HG03280 (cell line): ENCODE measurements around the gene PIK3AP1.
"Not testable (repeated sequence)": the region's sequence is repeated elsewhere in the genome, so short reads cannot be mapped to it uniquely, and the experiment has no call there.

Experiments
- ATAC-seq: cut with Tn5 transposase; IDR thresholded peaks from one replicate; pipeline ENCODE4 v1.9.1; 2021; ENCODE audit warnings: mild to moderate bottlenecking, moderate library complexity; ENCODE audit not compliant: unreplicated experiment

Gene PIK3AP1

GRCh38 chr10:96720422-96721206 is at the start of gene PIK3AP1:
TSS of gene PIK3AP1 (minus strand) at chr10:96720514. CDS start at chr10:96720394, 120 bp downstream.
- peak; percentile 60 for ATAC-seq

- ATAC-seq: no peak
Observed at GRCh38 chr10:96768136-96768535, 47.8 kb upstream of the PIK3AP1 start.

DNA sequence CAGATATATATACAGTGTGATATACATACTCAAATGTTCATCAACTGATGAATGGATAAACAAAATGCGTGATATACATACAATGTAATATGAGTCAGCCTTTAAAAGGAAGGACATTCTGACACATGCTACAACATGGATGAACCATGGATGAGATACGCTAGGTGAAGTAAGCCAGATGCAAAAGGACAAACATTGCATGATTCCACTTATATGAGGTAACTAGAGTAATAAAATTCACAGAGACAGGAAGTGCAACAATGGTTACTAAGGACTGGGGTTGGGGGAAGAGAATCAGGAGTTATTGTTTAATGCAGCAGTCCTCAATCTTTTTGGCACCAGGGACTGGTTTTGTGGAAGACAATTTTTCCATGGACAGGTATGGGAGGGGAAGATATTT is 47.3 kb upstream of the PIK3AP1 start:
- ATAC-seq: no peak

DNA sequence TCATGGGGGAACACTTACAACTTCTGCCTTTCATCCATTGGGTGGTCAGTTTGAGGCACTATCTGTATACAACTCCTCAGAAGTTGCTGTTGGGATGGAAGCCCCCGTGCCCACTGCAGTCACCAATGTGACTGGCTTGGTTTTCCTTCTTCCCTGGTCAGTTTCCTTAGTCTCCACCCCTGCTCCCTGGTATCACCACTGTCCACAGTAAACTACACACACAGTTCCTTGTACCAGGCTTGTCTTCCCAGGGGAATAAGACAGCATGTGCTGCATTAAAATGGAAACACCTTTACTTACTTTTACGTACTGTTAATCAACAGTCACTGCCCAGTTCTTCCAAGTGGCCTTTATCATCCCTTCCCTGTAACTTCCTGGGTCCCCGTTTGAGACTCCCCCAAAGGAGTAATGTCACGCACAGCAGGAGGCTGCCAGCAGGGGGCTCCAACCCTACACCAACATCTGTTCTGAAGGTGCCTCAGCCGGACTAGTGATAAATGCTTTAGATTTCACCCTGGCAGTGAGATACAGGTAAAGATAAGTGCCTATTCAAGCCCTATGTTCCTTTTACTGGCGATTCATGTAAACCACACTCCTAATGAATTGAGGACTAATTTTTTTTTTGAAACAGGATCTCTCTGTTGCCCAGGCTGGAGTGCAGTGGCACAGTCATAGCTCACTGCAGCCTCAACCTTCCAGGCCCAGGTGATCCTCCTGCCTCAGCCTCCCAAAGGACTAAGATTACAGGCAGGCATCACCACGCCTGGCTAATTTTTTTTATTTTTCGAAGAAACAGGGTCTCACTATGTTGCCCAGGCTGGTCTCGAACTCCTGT is 45.3 kb upstream of the PIK3AP1 start:
- ATAC-seq: no peak

GRCh38 chr10:96764425-96765060 is 44.2 kb upstream of the PIK3AP1 start:
- no peak for ATAC-seq

DNA sequence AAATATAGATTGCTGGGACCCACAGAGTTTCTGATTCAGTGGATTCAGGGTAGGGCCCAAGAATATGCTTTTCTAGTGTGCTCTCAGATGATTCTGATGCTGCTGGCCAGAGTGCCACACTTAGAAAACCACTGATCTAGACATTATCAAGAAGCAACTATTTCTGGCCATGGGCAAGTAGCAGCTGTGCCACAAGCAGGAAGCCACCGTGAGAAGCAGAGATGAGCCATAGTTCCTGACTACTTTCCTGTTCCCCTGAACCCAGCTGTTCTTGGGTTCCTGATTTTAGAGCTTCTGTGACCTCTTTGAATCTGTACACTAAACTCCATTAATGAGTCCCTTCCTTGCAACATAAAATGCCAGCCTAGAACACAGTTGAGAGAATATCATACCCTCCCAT is 38.1 kb upstream of the PIK3AP1 start:
- ATAC-seq: peak; percentile 76

DNA sequence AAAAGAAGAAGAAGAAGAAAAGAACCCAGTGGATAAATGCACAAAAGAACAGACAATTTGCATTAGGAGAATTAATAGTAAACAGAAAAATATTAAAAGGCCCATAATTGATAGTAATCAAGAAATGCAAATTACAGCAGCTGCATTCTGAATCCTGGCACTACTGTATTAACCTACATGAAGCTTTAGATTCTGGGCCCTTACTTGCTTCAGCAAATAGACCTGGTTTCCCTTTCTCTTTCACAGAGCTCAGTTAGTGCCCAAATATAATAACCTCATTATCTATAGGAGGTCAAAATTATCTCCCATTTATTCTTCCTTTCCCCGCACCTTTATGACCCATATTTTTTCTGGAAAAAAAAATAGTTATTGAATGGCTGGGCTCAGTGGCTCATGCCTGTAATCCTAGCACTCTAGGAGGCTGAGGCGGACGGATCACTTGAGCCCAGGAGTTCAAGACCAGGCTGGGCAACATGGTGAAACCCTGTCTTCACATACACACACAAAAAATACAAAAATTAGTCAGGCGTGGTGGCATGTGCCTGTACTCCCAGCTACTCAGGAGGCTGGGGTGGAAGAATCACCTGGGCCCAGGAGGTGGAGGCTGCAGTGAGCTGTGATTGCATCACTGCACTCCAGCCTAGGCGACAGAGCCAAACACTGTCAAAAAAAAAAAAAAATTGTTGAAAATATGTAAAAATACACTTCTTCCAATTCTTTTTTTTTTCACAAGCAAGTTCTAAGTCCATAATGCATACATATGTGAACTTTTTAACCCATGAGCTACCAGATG is 36.0 kb upstream of the PIK3AP1 start:
- ATAC-seq: no peak

DNA sequence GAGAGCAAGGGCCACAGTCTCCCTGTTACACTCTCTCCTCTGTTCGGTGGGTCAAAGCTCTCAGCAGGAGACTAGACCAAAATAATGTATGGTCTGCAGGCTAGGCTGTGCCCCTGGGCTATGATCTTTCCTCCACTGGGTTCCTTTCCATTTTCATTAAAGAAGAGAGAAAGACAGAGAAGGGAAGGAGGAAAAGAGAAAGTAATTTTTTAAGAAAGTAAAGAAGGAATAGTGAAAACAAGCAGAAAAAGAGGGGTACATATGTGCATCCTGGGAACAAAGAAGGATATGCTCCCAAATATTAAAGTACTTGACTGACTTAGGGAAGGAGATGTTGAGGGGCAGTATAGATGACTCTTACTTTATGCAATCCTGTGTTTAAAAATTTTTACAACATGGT is 33.6 kb upstream of the PIK3AP1 start:
- ATAC-seq: no peak

GRCh38 chr10:96752375-96752774 is 32.1 kb upstream of the PIK3AP1 start:
- no peak for ATAC-seq

DNA sequence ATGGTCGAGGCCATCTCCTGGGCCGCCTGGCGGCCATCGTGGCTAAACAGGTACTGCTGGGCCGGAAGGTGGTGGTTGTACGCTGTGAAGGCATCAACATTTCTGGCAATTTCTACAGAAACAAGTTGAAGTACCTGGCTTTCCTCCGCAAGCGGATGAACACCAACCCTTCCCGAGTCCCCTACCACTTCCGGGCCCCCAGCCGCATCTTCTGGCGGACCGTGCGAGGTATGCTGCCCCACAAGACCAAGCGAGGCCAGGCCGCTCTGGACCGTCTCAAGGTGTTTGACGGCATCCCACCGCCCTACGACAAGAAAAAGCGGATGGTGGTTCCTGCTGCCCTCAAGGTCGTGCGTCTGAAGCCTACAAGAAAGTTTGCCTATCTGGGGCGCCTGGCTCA is 30.0 kb upstream of the PIK3AP1 start:
- ATAC-seq: not testable (repeated sequence)

DNA sequence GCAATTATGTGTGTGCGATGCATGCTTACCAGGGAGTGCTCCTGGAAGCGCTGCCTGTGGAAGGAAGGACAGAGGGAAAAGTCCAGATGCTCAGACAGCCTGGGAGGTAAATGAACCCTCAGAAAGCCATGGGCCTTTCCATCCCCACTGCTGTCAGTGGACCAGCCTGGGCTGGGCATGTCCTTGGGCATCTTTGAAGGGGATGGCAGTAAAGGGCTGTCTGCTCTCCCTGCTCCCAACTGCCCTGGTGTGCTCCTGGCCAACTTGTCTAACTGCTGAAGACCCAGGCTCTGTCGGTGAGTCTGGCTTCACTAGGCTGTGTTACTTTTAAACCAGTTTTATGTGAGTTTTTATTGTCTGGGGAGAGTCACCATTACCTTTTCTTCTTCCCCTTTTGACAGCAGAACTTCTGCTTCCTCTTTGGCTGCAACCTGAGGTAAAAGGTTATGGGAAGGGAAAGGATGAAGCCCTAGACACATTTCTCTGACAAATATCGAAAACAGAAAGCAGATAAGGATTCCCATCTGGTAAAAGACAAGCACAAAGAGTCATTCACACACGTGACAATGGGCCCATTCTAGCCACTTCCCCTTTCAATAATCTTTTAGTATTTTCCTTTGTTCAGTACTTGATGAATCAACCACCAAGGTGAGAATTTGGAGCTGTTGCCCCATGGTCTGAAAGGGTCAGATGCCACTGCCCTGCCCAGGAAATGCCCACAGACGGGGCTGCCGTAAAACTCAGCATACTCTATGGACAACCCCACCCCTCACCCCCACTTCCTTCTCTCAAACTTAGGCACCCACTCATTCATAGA is 27.6 kb upstream of the PIK3AP1 start:
- peak; percentile 86 for ATAC-seq

- ATAC-seq: no peak
Observed at GRCh38 chr10:96746503-96746902, 26.2 kb upstream of the PIK3AP1 start.

DNA sequence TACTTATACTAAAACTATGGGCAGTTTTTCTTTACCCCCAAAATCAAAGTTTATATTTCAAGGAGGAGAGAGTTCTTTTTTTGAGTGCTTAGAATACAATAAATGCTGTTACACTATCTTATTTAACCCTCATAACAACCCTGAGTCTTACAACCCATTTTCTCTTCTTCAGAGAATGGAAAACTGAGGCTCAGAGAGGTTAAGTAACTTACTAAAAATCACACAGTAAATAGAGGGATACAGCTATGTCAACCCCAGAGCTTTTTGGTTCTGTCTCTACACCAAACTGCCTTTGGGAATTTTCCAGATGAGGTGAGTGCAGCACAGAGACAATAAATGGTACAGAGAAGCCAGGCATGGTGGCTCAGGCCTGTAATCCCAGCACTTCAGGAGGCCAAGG is 25.6 kb upstream of the PIK3AP1 start:
- no peak for ATAC-seq

DNA sequence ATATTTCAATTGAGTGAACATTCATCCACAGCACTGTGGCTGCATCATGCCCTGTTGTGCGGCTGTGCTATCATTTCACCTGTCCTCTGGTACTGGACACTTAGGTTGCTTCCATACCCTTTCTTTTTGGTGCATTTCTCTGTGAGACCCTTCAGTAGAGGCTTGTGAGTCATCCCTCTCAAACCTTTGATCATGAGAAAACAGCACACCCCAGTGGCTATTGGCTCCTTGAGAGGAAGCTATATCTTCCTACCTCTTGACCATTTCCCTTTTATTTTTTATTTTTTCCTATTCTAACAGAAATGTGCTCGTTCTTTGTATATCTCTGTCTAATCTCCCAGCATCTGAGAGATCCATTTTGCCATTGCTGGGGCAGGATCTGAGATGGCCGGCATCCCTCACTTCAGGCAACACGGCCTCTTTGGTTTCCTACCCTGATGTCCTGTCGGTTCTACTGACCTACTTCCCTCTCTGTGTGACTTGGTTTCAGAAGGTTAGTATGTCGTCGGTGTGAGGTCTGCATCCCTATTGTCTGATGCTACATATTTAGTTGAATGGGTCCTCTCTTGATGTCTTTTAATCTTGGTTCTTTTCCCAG is 23.8 kb upstream of the PIK3AP1 start:
- ATAC-seq: no peak

DNA sequence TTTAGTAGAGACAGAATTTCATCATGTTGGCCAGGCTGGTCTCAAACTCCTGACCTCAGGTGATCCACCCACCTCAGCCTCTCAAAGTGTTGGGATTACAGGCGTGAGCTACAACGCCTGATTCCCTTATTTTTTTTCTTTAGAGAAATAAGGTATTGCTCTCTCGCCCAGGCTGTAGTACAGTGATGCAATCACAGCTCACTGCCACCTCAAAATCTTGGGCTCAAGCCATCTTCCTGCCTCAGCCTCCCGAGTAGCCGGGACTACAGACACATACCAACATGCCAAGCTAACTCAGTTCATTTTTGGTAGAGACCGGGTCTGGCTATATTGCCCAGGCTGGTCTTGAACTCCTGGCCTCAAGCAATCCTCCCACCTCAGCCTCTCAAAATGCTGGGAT is 21.2 kb upstream of the PIK3AP1 start:
- not testable (repeated sequence) for ATAC-seq

GRCh38 chr10:96740579-96741281 is 20.4 kb upstream of the PIK3AP1 start:
- no peak for ATAC-seq

- ATAC-seq: no peak
Observed at GRCh38 chr10:96740141-96740540, 19.8 kb upstream of the PIK3AP1 start.

DNA sequence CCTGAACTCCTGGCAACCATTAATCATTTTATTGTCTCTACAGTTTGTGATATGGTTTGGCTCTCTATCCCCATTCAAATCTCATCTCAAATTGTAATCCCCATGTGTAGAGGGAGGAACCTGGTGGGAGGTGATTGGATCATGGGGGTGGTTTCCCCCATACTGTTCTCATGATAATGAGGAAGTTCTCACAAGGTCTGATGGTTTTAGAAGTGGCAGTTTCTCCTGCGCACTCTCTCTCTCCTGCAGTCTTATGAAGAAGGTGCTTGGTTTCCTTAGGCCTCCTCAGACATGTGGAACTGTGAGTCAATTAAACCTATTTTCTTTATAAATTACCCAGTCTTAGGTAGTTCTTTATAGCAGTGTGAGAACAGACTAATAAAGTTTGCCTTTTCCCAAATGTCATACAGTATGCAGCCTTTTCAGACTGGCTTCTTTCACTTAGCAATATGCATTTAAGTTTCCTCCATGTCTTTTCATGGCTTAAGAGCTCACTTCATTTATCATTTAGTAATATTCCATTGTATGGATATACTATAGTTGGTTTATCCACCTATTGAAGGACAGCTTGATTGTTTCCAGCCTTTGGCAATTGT is 17.1 kb upstream of the PIK3AP1 start:
- ATAC-seq: not testable (repeated sequence)

DNA sequence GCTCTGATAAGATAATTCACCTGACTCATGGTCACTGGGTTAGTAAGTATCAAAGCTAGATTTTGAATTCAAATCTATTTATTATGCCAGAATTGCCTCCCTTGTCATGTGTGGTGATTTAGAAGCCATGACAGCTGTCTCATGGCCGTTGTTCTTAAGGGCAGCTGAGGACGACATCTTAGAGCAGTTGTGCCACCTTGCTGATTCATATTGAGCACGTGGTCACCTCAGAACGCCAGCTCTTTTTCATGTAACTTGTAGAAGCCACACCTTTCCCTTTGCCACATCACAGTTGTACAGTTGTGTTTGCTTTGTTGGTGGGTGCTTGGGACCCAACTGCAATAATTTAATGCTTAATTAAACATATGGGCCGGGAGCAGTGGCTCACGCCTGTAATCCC is 4.3 kb upstream of the PIK3AP1 start:
- ATAC-seq: no peak
